OCI-LY3 (cell line): Measurements from ENCODE around the gene RAB11FIP4.

Source experiments
- CTCF ChIP-seq: fragments of 200-600, 300-600 bp; sonication (generic); IDR thresholded peaks from 2 replicates; pipeline ENCODE4 v1.5.1; 2014; ENCODE audit warnings: antibody characterized with exemption, low read length, low read depth
- EZH2phosphoT487 ChIP-seq: fragments of 200-600 bp; shearing (Covaris generic); IDR thresholded peaks from 2 replicates; pipeline ENCODE4 v1.6.1; 2018; ENCODE audit warnings: antibody characterized with exemption, mixed run types, low read depth

DNA sequence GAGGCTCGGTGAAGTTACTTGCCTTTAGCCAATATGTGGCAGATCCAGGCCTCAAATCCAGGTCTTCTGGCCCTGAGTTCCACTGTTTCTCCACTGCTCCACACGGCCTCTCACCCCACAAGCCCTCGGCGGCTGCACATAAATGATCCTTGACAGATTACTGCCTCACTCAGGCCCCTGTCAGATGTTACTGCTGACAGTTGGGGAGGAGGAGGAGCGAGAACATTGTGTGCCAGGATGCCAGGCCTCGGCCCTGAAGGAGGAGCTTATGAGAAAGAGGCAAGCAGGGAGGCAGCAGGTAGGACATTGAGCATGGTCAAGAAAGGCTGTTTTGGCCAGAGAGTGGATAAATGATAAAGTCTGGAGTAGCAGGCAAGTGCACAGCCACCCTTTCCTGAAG lies 88.6 kb downstream of the RAB11FIP4 start:
- TF ChIP-seq CTCF (no peak), EZH2phosphoT487 (no peak)
